GM18951 (cell line): ENCODE data around the gene ARRDC2.
"Not testable (repeated sequence)": the region's sequence is repeated elsewhere in the genome, so short reads cannot be mapped to it uniquely, and the experiment has no call there.

ENCODE experiments used
- POLR2A ChIP-seq: IDR thresholded peaks from 4 replicates; pipeline ENCODE4 v1.6.1; 2011; ENCODE audit warnings: mild to moderate bottlenecking; ENCODE audit not compliant: insufficient read length, insufficient read depth; ENCODE audit errors: extremely low read depth
- in situ Hi-C: fragments of 300-500 bp; cut with MboI; formaldehyde crosslinking; loops from one replicate; pipeline ENCODE4 v1.12.0; 2022; ENCODE audit warnings: low sequenced_read_pairs, mixed read lengths, inconsistent platforms; ENCODE audit not compliant: unreplicated experiment

The ARRDC2 gene

DNA sequence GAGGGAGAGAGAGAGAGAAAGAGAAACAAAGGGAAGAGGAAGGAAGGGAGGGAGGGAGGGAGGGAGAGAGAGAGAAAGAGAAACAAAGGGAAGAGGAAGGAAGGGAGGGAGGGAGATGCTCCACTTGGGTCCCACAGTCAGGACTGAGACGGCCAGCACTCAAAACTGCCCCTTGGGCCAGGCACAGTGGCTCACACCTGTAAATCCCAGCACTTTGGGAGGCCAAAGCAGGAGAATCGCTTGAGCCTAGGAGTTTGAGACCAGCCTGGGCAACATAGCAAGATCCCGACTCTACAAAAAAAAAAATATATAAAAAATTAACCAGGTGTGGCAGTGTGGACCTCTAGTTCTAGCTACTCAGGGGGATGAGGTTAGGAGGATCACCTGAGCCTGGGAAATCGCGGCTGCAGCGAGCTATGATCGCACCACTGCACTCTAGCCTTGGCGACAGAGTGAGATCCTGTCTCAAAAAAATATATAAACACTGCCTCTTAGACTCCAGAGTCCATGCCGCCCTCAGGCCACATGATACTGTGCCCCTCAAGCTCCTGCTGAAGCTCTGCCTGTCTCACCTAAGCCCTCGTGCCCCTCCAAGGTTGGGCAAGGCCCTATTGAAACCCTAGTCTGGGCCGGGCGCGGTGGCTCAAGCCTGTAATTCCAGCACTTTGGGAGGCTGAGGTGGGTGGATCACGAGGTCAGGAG is 8.4 kb downstream of the ARRDC2 start:
- in situ Hi-C loops = no loop called here
- no peak for TF ChIP-seq POLR2A

DNA sequence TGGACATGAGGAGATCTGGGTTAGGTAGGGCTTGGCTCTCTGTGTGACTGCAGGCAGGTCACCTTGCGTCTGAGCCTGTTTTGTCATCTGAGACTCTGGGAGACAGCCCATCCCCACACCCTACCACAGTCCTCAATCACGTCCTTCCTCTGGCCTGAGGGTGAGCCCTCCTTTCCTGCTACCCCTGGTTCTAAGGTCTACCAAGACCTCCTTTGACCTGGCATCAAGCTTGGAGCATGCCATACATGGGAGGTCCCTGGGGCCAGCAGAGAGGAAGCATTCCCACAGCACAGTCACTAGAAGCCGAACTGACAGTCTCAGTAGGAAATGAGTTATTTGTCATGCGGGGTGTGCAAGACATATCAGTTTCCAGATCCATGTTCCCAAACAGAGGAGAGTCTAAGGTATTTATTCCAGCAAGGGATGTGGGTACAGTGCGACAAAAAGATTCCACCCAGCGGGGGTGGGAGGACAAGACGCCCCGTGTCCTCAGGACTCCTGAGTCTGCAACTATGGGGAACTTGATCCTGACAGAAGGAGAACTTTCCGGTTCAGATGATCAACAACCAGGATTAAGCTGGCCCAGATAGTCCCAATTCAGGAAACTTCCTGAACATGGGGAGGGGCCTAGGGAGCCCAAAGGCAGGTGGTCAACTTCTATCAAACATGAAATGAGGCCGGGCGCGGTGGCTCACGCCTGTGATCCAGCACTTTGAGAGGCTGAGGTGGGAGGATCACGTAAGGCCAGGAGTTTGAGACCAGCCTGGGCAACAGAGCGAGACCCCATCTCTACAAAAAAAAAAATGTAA is 9.5 kb downstream of the ARRDC2 start:
- in situ Hi-C loops = no loop called here
- no peak for TF ChIP-seq POLR2A

DNA sequence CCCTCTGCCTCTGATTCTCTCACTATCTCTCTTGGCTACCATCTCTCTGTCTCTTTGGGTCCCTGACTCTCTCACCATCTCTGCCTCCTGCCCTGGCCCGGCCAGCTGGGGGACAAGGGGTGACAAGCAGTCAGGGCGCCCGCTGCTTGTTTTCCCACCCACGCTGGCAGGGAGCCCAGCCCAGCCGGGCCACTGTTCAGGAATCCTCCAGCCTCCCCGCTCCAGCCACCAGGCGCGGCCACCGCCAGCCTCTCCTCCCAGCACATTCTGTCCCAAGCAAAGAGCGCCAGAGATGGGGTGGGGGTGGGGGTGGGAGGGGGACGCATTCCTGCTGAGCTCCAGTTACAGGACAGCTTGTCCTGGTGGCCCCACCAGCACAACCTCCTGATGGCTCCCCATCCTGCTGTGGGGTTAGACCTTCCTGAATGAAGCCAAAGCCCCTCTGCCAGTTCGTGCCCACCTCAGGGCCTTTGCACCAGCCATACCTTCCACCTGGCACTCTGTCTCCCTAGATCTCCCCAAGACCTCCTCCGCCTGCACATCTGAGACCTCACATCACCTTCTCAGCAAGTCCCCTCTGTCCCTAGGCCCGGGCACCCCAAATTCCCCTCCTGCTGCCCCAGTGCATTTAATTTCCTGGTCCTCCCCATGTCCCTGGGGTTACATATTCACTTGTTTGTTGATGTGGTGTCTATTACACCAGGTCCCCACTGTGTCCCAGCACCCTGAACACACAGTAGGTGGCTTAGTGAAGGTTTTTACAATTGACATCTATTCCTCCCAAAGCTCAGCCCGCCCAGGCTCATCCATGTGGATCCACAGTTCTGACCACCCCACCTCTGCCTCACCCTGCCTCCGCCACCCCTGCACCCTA is 12.5 kb downstream of the ARRDC2 start:
- in situ Hi-C loops = no loop called here

DNA sequence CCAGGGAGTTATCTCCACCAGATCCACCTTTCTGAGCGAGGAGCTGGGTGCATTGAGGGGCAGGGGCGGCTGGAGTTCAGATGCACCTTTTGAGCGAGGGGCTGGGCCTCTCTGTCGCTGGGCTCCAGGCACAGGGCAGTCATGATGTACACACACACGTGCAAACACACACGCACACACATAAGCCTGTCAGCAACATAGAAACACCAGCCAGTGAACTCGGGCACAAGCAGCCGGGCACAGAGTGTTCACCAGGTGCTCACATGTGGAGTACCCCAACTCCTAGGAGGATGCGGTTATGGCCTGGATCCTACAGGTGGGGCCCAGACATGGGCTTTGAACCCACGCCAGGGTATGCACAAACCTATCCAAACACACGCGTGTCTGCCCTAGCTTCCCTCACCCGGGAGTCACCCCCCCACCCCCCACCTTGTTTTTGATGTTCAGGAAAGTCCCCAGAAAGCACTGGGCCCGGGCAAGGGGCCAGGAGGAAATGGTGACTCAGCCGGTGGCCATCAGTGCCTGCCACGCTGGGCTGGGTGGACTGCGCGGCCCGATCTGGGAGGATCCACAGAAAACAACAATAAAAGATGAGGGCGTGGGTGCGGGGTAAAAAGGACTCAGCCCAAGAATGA is 13.3 kb downstream of the ARRDC2 start:
- in situ Hi-C loops = no loop called here
- no peak for TF ChIP-seq POLR2A

More for the DNA sequence above, 12.5 kb downstream of the ARRDC2 start:
- no peak for TF ChIP-seq POLR2A

DNA sequence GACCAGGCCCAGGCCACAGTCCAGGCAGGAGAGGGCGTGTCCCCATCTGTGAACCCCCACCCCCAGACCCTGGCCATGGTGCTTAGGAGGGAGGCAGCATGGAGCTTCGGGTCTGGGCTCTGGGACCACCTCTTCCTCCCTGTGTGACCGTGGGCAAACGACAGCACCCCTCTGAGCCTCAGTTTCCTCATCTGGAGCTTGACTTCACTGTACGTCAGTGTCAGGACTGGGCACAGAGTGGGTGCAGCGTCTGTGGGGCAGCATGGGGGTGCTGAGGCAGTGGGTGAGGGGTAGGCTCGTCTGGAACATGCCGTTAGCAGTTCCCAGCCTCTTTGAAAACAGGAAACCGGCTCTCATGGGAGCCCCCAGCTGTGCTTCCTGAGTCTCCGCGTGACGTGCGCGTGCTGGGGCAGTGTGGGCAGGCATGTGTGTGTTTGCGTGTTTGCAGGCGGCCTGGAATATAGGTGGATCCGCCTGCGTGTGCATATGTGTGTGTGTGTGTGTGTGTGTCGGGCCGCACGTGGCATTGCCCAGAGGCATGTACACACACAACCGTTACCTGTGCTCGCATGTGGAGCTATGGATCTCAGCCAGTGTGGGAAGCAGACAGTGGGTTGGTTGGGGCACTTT is 15.8 kb downstream of the ARRDC2 start:
- TF ChIP-seq POLR2A = peak; percentile 36
- in situ Hi-C loops = no loop called here

DNA sequence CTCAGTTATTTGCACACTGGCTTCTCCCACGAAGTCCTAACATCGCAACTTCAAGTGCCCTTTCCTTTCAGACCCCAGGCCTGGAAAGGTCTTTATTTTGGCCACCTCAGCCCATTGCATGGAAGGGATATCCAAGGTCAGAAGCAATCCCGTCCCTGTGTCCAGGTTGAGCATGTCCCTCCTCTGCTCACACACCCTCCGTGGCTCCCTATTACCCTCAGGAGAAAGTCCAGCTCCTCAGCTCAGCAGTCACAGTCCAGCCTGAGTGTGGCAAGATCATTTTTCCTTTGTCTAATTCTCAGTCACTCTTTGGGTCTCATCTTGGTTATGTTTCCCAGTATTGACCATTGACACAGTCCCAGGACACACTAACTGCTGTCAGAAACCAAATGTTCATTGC is 19.2 kb downstream of the ARRDC2 start:
- in situ Hi-C loops = no loop called here
- no peak for TF ChIP-seq POLR2A

DNA sequence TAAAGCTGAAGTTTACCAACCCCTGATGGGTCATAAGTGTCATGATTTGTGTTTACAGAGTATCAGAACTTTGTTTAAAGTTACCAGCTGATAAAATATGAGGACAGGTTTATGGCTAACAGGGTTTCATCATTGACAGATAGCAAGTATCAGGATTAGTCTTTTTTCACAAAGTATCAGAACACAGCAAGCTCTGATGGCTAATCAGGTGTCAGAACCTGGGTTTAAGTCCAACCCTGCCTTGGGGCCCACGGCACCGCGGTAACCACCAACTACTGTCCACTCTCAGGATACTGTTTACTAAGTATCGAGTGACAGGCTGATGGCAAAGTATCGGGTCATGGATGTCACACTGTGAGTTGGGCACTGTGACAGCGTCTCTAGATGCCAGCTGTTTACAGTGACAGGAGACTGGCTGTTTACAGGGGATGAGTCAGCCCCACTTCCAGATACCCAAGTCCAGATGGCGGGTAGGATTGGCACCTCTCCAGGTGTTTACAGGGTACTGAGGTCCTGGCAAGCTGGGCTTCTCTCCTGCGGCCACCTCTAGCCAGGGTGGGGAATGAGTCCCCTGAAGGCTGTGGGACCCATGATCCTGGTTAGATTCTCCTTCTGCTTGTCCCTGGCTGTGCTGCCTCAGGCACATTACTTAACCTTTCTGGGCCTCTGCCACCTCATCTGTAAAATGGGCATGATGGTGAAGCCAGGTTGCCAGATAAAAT is 21.8 kb downstream of the ARRDC2 start:
- TF ChIP-seq POLR2A = no peak
- in situ Hi-C loops = no loop called here

DNA sequence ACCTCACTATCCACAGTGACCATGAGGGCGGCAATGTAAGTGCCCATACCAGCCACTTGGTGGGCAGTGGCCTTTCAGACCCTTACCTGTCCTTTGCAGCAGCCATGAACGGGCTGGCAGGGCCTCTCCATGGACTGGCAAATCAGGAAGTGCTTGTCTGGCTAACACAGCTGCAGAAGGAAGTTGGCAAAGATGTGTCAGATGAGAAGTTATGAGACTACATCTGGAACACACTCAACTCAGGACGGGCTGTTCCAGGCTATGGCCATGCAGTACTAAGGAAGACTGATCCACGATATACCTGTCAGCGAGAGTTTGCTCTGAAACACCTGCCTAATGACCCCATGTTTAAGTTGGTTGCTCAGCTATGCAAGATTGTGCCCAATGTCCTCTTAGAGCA is 23.4 kb downstream of the ARRDC2 start:
- in situ Hi-C loops = not testable (repeated sequence)

DNA sequence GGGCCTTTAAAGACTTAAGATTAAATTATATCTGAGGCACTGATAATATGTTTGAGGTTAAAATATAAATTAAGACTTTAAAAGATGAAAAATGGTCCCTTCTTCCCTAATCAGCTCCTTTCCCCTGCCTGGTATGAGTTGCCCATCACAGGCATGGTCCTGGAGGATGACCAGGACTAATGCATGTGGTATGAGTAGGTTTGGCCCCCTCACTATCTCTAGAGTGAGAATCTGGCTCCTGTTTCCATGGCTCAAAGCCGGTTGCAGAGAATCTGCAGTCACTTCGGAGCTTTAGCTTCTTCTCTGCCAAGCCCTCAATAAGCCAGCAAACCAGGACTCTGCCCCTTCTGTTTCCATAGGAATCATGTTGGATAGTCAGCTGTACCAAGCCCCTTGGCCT is 24.1 kb downstream of the ARRDC2 start:
- in situ Hi-C loops = not testable (repeated sequence)

DNA sequence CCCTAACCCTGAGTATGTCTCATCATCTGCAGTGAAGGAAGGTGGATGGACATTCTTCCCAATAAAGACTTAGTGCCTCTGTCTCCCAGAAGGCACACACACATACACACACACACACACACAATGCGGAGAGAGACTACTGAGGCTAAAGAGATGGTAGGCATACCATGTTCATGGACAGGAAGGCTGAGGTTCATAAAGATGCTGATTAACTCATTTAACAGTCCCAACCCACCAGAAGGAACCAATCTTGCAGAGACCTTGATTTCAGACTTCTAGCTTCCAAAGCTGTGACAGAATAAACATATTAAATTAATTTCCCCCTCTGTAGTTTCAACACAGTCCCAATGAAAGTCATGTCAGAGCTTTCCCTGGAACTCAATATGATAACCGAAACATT is 33.1 kb downstream of the ARRDC2 start:
- in situ Hi-C loops = no loop called here
- TF ChIP-seq POLR2A = no peak

DNA sequence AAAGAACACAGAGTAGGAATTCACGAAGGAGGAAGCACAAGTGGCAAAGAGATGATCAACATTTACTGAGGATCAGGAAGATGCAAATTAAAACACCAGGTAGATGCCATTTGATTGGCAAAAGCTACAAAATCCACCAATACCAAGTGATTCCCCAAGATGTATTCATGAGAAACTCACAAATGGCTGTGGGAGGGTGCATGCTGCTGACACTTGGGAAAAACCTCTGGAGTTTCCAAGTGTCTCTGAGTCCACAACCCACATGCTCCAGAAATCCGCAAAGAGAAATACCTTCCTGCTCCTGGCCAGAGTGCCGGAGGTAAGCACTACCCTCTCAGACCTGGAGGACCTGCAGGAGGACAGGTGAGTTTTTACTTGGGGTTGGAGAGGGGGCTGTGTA is 35.7 kb downstream of the ARRDC2 start:
- in situ Hi-C loops = no loop called here
- TF ChIP-seq POLR2A = no peak

DNA sequence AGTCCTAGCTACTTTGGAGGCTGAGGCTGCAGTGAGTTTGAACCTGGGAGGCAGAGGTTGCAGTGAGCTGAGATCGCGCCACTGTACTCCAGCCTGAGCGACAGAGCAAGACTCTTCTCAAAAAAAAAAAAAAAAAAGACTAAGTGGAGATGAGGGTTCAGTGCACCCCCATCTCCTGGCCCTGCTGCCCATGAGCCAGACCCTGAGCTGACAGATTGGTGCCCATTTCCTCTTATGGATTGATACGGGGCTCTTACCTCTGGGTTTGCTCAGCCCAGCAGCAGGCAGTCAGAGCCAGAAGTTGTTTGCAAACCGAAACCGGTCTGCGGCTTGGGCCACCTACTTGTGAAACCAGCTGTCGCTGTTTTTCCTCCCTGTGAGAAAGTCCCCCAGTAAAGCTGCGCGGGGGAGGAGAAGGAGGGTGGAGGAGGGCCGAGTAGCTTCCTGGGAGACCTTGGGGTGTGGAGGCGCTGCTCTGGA is 36.9 kb downstream of the ARRDC2 start:
- in situ Hi-C loops = no loop called here
- TF ChIP-seq POLR2A = no peak
